ENCODE measurements around the gene UMODL1.
A peak's percentile ranks its signal among the peaks of the same experiment; 100 is the strongest.

The UMODL1 gene

GRCh38 chr21:42049578-42050430, 21.3 kb upstream of the UMODL1 start:
- no peak for TF ChIP-seq CTCF (IDR thresholded peaks at IDR 0.05; ENCODE audit: control insufficient read depth, insufficient read depth, low read depth, low read length, missing control alignments)
- H3K4me3 ChIP-seq (ENCODE audit: control insufficient read depth, low read depth, low read length) = no peak overlapping the region
- DNase-seq (ENCODE audit: low read depth) = no peak

GRCh38 chr21:42051788-42052187, 19.3 kb upstream of the UMODL1 start:
- DNase-seq (ENCODE audit: low read depth) = no peak
- no peak overlapping the region for H3K4me3 ChIP-seq (ENCODE audit: control insufficient read depth, low read depth, low read length)
- no peak for TF ChIP-seq CTCF (IDR thresholded peaks at IDR 0.05; ENCODE audit: control insufficient read depth, insufficient read depth, low read depth, low read length, missing control alignments)

GRCh38 chr21:42055425-42055824, 15.7 kb upstream of the UMODL1 start:
- DNase-seq (ENCODE audit: low read depth) = no peak
- H3K4me3 ChIP-seq (ENCODE audit: control insufficient read depth, low read depth, low read length) = no peak overlapping the region
- TF ChIP-seq CTCF (IDR thresholded peaks at IDR 0.05; ENCODE audit: control insufficient read depth, insufficient read depth, low read depth, low read length, missing control alignments) = no peak

GRCh38 chr21:42056468-42056867, 14.6 kb upstream of the UMODL1 start:
- no peak for DNase-seq (ENCODE audit: low read depth)
- no peak overlapping the region for H3K4me3 ChIP-seq (ENCODE audit: control insufficient read depth, low read depth, low read length)
- TF ChIP-seq CTCF (IDR thresholded peaks at IDR 0.05; ENCODE audit: control insufficient read depth, insufficient read depth, low read depth, low read length, missing control alignments) = no peak

GRCh38 chr21:42056996-42057689, 14.0 kb upstream of the UMODL1 start:
- no peak for TF ChIP-seq CTCF (IDR thresholded peaks at IDR 0.05; ENCODE audit: control insufficient read depth, insufficient read depth, low read depth, low read length, missing control alignments)
- no peak overlapping the region; the same call in 1 of the 2 replicates for H3K4me3 ChIP-seq (ENCODE audit: control insufficient read depth, low read depth, low read length)
- DNase-seq (ENCODE audit: low read depth) = peak; percentile 92

GRCh38 chr21:42057851-42058437, 13.2 kb upstream of the UMODL1 start:
- no peak for TF ChIP-seq CTCF (IDR thresholded peaks at IDR 0.05; ENCODE audit: control insufficient read depth, insufficient read depth, low read depth, low read length, missing control alignments)
- H3K4me3 ChIP-seq (ENCODE audit: control insufficient read depth, low read depth, low read length) = no peak overlapping the region
- DNase-seq (ENCODE audit: low read depth) = no peak
